Activated B cell treated with CpG ODN at 0.5 μM for 24 hours (primary cell): ENCODE results near the gene MKLN1. TPM values are rescaled to one million over a fixed set of nuclear protein-coding genes. Genes with fewer than 3 reads are reported as not detected.
"Not testable (repeated sequence)": the region's sequence is repeated elsewhere in the genome, so short reads cannot be mapped to it uniquely, and the experiment has no call there.

Source experiments
- ATAC-seq: fragments of 200-7000 bp; cut with Tn5 transposase; one replicate; pipeline ENCODE4 v1.10.0; 2021; ENCODE audit warnings: low read depth, mild to moderate bottlenecking, moderate library complexity
- CTCF ChIA-PET: fragments of 350-600 bp; sonication (Branson Sonifier 250); formaldehyde crosslinking; loops from one replicate; lab custom pipeline; 2021; ENCODE audit warnings: antibody characterized with exemption; lab: Charles Lee
- POLR2A ChIA-PET: fragments of 350-600 bp; sonication (Branson Sonifier 250); formaldehyde crosslinking; loops from one replicate; lab custom pipeline; 2021; ENCODE audit warnings: antibody characterized with exemption; lab: Charles Lee
- DNase-seq: peaks from one replicate; pipeline ENCODE4 v3.0.0; 2022
- H3K27ac Mint-ChIP-seq: one replicate; pipeline ENCODE4 v1.8.0; 2020; ENCODE audit warnings: mixed read lengths
- H3K27me3 Mint-ChIP-seq: one replicate; pipeline ENCODE4 v1.8.0; 2021; ENCODE audit warnings: mixed read lengths
- H3K36me3 Mint-ChIP-seq: one replicate; pipeline ENCODE4 v1.8.0; 2021; ENCODE audit warnings: low read depth, mixed read lengths
- H3K4me1 Mint-ChIP-seq: one replicate; pipeline ENCODE4 v1.8.0; 2021; ENCODE audit warnings: mixed read lengths
- H3K4me3 Mint-ChIP-seq: one replicate; pipeline ENCODE4 v1.8.0; 2020; ENCODE audit warnings: mild to moderate bottlenecking, mixed read lengths
- H3K9me3 Mint-ChIP-seq: one replicate; pipeline ENCODE4 v1.8.0; 2020; ENCODE audit warnings: mixed read lengths
- CTCF ChIP-seq: fragments of 200-600 bp; IDR thresholded peaks from one replicate; pipeline ENCODE4 v1.8.0; 2022; ENCODE audit warnings: antibody characterized with exemption, mild to moderate bottlenecking
- intact Hi-C: fragments of 100-400 bp; cut with micrococcal nuclease; formaldehyde crosslinking; loops from one replicate; pipeline ENCODE4 v1.15.1; 2024
- total RNA-seq: library from RNA; stranded (reverse); gene quantifications from 2 replicates; pipeline ENCODE4 v1.2.3, GENCODE V29; 2022

The MKLN1 gene
- total RNA-seq, 1 donor from 2014 or later: 64.6 TPM

GRCh38 chr7:131328377-131329175, 900 bp downstream of the MKLN1 start:
- H3K4me1 Mint-ChIP-seq: peaks cover 60% of the 10 kb centered on the region
- H3K4me3 Mint-ChIP-seq: peak overlapping the region; percentile 98
- ChIA-PET POLR2A (interaction anchor here (0.6 to 2.3 kb wide), 12 partner anchors 9 to 368 kb away, joined by 3 to 32 read pairs (median 3); no protein-coding TSS in a partner anchor), CTCF (interaction anchor here (1.9 kb wide), 1 partner anchor 10 kb away, joined by 4 read pairs; no protein-coding TSS in a partner anchor)
- H3K9me3 Mint-ChIP-seq: no peaks in the 10 kb centered on the region
- ATAC-seq: no peak
- H3K27ac Mint-ChIP-seq: peak overlapping the region; percentile 95
- no peak for DNase-seq
- H3K27me3 Mint-ChIP-seq: no peaks in the 10 kb centered on the region
- peaks cover 15% of the 10 kb centered on the region for H3K36me3 Mint-ChIP-seq
- no peak for TF ChIP-seq CTCF
- intact Hi-C loops: loop anchor here (5.0 kb wide), 2 partner anchors 366 to 1256 kb away; partner anchors contain the start of gene KLHDC10

GRCh38 chr7:131329176-131329570, 1.5 kb downstream of the MKLN1 start:
- intact Hi-C loops: loop anchor here (5.0 kb wide), 2 partner anchors 367 to 1257 kb away; partner anchors contain the start of gene KLHDC10
- CTCF ChIA-PET: no interaction called here
- peak overlapping the region; percentile 50 for H3K27ac Mint-ChIP-seq
- H3K9me3 Mint-ChIP-seq: no peaks in the 10 kb centered on the region
- ATAC-seq (no peak), DNase-seq (no peak)
- no peak for TF ChIP-seq CTCF
- H3K4me3 Mint-ChIP-seq: peak overlapping the region; percentile 98
- H3K4me1 Mint-ChIP-seq: peaks cover 64% of the 10 kb centered on the region
- H3K36me3 Mint-ChIP-seq: peaks cover 17% of the 10 kb centered on the region
- POLR2A ChIA-PET: interaction anchor here (0.6 to 2.3 kb wide), 2 partner anchors 8 to 232 kb away, joined by 3 to 16 read pairs; no protein-coding TSS in a partner anchor
- H3K27me3 Mint-ChIP-seq: no peaks in the 10 kb centered on the region

DNA sequence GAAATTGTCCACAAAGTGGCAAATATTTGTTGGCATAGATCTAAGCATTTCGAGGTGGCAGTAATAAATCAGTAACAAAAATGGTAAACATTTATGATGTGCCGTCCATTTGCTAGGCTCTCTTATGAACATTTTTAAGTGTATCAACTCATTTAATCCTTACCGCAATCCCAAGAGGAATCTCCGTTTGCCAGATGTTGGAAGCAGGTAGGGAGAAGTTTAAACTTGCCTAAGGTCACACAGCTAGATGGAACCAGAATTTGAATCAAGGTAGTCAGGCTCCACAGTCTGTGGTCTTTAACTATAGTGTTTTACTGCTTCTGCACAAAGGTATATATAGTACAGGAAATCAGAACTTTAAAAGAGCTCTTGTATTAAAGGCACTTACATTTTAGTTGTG, 2.6 kb downstream of the MKLN1 start:
- Mint-ChIP-seq H3K36me3 (peaks cover 19% of the 10 kb centered on the region), H3K4me3 (peak overlapping the region; percentile 98), H3K27me3 (no peaks in the 10 kb centered on the region), H3K27ac (no peak overlapping the region), H3K9me3 (no peaks in the 10 kb centered on the region), H3K4me1 (peaks cover 59% of the 10 kb centered on the region)
- POLR2A ChIA-PET: no interaction called here
- intact Hi-C loops: no loop called here
- ATAC-seq: no peak
- CTCF ChIA-PET: no interaction called here
- DNase-seq: no peak
- no peak for TF ChIP-seq CTCF

- intact Hi-C loops: no loop called here
- ATAC-seq (no peak), DNase-seq (no peak)
- Mint-ChIP-seq H3K27me3 (no peaks in the 10 kb centered on the region), H3K9me3 (peaks cover 11% of the 10 kb centered on the region), H3K4me1 (peaks cover 51% of the 10 kb centered on the region), H3K4me3 (no peak overlapping the region), H3K36me3 (peaks cover 28% of the 10 kb centered on the region), H3K27ac (no peak overlapping the region)
- TF ChIP-seq CTCF: no peak
- ChIA-PET CTCF (no interaction called here), POLR2A (no interaction called here)
These were observed 4.1 kb downstream of the MKLN1 start for GRCh38 chr7:131331806-131332205.

GRCh38 chr7:131332729-131333128, 5.1 kb downstream of the MKLN1 start:
- CTCF ChIA-PET, POLR2A ChIA-PET, ATAC-seq, intact Hi-C loops, H3K27me3 Mint-ChIP-seq, H3K4me3 Mint-ChIP-seq, DNase-seq, H3K27ac Mint-ChIP-seq: not testable (repeated sequence)
- peaks cover 45% of the 10 kb centered on the region for H3K4me1 Mint-ChIP-seq
- peaks cover 26% of the 10 kb centered on the region for H3K36me3 Mint-ChIP-seq
- H3K9me3 Mint-ChIP-seq: peaks cover 16% of the 10 kb centered on the region
